Fibroblast of skin of left biceps (primary cell): ENCODE data around the gene SRA1.
"Not testable (repeated sequence)": the region's sequence is repeated elsewhere in the genome, so short reads cannot be mapped to it uniquely, and the experiment has no call there.

Experiments
- DNase-seq, 2 experiments: peaks; one replicate each; pipeline ENCODE4 v3.0.0-alpha.2; 2013; ENCODE audit warnings: low read depth in 2 of 2

The SRA1 gene

DNA sequence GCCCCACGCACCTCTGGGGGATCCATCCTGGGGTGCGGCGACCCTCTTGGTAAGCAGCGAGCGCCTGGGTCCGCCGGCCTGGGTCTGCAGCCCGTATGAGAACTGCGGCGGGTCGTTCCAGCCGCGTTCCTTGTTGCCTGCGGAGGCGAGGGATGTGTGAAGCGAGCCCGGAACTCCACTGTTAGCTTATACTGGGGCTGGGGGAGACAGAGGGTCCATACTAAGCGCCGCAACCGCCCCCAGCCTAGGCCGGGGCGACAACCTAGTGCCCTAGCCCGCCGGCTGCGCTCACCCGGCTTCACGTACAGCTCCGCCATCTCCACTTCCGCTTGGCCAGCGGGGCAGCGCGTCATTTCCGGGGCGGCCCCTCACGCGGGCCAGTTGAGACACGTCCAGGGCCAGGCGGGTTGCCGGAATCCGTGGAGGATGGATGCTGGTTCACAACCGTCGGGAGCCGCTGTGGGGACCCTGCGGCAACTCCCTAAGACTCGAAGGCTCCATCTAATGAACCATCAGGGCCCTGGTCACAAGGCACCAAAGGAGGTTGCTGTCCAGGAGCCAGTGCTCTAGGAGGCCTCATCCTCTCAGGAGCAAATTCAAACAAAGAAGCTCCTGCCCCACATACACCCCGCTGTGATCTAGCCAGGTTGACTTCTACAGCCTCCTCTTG, at the start of gene SRA1:
TSS of gene SRA1 (minus strand) at position 338 of the 670 bp plus-strand sequence. CDS start at position 317, 21 bp downstream.
- peak; percentile 56 to 59 for DNase-seq

DNA sequence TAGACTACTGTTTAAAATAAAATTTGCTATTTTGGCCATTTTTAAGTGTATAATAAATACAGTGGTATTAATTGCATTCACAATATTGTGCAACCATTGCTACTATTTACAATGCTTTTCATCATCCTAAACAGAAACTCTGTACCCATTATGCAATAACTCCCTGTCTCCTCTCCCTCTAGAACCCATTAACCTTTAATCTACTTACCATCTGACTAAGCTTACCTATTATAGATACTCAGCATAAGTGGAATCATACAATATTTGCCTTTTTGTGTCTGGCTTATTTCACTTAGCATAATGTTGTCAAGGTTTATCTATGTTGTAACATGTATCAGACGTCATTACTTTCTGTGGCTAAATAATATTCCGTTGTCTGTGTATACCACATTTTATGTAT, 49.8 kb upstream of the SRA1 start:
- DNase-seq = no peak

DNA sequence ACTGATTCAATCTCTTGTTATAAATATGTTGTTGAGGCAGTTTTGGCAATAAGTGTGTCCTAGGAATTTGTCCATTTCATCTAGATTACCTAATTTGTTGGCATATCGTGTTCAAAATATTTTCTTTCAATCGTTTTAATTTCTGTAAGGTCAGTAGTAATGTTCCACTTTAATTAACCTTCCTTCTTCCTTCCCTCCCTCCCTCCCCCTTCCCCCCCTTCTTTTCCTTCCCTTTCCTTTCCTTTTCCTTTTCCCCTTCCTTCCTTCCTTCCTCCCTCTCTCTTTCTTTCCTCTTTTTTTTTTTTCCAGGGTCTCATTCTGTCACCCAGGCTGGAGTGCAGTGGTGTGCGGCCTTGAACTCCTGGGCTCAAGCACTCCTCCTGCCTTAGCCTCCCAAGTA, 48.6 kb upstream of the SRA1 start:
- no peak for DNase-seq

DNA sequence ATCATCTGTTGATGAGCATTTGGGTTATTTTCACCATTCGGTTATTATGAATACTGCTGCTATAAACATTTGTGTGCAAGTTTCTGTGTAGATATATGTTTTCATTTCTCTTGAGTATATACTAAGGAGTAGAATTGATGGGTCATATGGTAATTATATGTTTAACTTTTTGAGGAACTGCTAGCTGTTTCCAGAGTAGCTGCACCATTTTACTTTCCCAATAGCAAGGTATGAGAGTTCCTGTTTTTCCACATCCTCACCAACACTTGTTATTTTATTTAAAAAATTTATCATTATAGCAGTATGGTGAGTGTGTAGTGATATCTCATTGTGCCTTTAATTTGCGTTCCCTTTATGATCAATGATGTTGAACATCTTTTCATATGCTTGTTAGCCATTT, 46.5 kb upstream of the SRA1 start:
- no peak for DNase-seq

DNA sequence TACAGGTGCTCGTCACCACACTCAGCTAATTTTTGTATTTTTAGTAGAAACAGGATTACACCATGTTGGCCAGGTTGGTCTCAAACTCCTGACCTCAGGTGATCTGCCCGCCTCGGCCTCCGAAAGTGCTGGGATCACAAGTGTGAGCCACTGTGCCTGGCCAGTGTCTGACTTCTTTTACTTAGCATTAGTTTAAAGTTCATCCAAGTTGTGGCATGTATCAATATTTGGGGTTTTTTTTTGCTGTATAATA, 46.1 kb upstream of the SRA1 start:
- DNase-seq = not testable (repeated sequence)

DNA sequence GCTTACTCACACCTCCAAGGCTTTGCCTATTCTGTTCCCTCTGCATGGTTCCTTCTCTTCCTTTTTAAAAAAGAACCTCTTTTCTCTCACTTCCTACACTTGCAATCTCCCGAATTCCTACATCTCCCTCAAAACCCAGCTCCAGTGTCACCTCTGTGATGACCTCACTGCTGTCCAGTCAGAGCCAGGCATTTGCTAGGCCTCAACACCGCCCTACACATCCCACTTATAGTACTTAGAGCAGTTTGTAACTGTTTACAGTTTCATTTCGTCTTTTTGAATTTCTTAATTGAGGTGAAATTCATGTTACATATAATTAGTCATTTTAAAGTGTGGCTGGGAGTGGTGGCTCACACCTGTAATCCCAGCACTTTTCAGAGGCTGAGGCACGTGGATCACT, 44.9 kb upstream of the SRA1 start:
- DNase-seq = no peak

DNA sequence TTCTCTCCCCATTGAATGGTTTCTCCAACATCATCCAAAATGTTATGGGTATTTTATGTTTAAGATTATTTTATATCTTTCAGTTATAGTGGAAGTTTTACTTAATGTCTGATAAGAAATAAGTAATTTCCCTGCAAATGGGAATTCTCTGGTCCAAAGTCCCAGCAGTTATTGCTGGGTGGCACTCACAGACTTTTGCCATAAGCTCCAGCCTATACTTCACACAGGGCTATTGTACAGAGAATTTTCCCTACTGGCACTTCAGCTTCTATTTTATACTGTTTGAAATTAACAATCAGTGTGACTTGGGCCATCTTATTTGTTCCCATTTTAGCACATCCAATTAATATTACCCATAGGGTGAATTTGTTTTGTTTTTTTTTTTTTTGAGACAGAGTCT, 42.8 kb upstream of the SRA1 start:
- no peak for DNase-seq

DNA sequence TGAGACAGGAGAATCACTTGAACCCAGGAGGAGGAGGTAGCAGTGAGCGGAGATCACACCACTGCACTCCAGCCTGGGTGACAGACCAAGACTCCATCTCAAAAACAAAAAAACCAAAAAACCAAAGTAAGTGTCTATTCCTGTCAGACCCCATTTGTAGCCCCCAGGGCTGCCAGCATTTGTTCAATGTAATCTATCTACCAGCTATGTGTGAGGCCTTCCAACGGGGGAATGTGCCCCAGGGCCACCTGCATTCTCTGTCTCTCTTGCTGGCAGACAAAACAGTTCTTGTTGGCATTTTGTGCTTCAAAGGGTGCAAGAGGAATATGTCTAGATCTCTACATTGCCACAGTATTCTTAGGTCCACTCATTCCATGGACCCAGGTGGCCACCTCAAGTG, 41.6 kb upstream of the SRA1 start:
- DNase-seq = no peak

DNA sequence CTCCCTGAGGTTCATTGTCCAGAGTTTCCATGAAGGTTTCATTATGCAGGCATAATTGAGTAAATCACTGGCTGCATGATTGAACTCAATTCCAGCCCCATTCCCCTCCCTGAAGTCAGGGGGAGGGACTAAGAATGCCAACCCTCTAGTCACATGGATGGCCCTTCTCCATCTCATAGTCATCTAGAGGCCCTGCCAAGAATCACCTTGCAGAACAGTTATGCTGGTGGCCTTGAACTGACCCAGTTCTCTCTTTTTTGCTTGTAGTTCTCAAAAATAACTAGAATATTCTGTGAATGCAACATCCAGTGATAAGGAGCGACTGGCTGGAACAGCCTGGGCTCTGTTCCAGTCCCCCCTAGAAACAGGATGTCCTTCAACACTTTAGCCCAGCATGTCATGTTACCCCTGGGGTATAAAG, 39.1 kb upstream of the SRA1 start:
- DNase-seq = no peak

DNA sequence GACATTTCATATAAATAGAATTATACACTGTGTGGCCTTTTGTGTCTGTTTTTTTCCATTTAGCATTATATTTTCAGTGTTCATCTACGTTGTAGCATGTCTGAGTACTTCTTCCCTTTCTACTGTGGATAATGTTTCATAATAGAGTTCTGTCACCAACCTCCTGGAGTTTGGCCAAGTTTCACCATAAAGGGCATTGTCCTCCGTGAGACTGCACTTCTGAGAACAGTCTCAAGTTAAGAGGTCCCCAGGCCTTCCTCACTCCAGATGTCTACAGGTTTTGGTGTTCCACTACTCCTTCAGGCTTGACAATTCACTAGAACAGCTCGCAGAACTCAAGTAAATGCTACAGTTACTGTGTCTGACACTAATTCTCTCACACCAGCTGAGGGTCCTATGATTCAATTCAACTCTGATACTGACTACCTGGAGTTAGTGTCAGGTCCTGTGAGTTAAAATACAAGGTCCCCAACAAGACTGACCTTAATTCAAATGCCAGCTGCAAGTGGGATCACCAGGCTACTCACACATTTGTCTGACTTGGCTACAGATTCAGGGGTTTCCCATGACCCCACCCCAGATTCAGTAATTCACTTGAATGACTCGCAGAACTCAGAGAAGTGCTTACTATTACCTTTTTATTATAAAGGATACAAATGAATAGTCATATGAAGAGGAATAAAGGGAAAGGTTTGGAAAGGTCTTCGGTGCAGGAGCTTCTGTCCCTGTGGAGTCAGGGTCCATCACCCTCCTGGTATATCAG, 38.4 kb upstream of the SRA1 start:
- no peak for DNase-seq

DNA sequence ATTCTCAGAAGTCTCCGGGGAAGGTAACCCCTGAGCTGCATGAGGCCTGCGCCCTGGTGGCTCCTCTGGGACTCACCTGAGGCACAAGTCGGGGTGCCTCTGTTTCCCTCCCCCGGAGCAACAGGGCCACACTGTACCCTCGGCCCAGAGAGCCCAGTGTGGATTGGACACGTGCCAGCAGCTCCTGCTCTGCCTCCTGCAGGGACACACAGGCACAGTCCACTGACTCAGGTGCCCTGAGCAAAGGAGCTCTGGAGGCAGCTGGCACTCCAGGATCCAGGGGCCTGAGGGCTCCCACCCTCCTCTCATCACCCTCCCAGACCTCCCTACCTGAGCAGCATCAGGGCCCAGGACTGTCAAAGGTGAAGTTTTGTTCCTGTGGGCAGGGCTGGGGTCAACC, 36.9 kb upstream of the SRA1 start:
- DNase-seq = no peak

DNA sequence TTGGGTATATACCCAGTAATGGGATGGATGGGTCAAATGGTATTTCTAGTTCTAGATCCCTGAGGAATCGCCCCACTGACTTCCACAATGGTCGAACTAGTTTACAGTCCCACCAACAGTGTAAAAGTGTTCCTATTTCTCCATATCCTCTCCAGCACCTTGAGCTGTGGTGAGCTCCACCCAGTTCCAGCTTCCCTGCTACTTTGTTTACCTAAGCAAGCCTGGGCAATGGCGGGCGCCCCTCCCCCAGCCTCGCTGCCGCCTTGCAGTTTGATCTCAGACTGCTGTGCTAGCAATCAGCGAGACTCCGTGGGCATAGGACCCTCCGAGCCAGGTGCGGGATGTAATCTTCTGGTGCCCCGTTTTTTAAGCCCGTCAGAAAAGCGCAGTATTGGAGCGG, 35.8 kb upstream of the SRA1 start:
- not testable (repeated sequence) for DNase-seq

DNA sequence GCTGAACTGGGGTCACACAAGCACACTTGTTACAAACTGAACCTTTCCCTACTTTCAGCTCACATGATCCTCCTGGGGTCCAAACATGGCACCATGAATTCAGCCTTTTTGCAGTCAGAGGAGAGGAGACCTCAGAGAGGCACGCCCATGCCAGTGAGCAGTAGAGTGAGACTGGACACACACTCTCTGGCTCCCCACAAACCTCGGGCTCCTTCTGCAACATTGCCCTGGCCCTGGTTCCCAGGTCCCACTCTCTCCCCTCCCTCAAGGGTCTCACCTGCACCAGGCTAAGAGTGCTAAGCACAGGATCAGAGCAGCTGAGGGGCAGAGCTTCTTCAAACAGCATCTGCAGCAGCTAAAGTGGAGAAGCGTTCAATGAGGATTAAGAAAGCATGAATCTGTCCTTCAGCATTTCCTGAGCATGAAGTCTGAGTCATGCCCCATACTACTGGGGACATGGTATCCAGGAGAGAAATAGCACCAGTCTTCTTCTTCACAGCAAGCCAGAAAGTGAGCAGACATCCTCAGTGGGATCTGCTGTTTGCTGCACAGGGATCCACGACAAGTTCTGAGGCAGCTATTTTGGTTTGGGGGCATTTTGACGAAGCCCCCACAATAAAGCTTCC, 34.6 kb upstream of the SRA1 start:
- DNase-seq = no peak

DNA sequence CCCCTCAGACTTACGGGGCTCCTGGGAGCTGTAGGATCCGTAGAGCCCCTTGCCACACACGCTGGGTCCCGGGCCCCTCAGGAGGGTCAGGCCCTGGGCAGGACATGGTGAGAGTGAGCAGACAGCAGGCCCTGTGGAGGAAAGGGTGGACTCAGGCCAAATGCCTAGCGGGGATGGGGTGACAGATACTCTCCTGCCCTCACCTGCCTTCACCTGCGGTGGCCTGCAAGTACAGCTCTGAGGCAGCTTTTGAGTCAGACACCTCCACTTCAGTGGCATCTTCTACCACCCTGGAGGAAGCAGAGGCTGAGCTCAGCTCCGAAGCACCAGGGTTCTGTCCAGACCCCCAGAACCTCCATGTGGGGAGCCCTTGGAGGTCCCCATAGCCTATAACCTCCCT, 33.6 kb upstream of the SRA1 start:
- DNase-seq = no peak

DNA sequence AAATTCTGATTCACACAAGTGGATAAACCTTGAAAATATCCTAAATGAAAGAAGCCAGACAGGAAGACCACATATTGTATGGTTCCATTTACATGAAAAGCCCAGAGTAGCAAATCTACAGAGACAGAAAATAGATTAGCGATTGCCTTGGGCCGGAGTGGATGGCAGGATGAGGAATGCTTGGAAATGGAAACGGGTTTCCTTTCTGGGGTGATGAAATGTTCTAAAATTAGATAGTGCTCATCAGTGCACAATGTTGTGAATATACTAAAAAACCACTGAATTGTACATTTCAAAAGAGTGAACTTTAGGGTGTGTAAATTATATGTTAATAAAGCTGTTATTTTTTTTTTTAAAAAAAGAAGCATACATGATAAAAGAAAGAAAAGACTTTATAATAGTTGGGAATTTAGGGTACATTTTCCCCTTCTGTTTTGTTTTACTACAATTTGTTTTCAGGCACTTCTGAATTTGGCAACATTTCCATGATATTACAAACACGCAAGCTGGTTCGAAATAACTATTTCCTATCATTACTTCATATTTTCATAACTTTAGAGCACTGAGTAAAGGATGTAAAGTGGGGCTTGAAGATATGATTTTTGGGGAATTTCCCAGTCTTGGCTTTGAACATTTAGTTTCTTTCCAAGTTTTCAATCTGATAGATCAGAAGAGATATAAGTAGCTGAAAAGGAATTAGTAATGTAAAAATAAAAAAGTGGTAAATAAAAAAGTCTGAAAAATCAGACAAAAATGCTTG, 31.2 kb upstream of the SRA1 start:
- no peak for DNase-seq

DNA sequence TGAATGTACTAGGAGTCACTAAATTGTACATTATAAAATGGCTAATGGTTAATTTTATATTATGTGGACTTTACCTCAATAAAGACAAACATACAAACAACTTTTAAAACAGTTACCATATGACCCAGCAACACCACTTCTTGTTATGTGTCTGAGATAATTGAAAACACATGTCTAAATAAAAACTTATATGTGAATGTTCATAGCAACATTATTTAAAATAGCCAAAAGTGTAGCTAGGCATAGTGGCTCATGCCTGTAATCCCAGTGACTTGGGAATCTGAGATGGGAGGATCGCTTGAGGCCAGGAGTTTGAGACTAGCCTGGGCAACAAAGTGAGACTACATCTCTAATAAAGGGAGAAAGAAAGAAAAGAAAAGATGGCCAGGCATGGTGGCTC, 30.2 kb upstream of the SRA1 start:
- no peak for DNase-seq

DNA sequence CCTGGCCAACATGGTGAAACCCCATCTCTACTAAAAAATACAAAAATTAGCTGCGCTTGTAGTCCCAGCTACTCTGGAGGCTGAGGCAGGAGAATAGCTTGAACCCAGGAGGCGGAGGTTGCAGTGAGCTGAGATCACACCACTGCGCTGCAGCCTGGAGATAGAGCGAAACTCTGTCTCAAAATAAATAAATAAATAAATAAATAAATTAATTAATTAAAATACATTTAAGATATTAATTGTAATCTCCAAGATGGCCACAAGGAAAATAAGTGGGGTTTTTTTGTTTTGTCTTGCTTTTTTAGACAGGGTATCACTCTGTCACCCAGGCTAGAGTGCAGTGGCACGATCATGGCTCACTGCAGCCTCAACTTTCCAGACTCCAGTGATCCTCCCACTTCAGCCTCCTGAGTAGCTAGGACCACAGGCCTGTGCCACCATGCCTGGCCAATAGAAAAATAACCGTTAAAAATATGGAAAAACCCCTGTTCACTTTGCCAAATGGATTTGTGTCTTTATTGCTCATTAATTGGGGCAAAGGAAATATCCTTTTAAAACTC, 22.0 kb upstream of the SRA1 start:
- not testable (repeated sequence) for DNase-seq

DNA sequence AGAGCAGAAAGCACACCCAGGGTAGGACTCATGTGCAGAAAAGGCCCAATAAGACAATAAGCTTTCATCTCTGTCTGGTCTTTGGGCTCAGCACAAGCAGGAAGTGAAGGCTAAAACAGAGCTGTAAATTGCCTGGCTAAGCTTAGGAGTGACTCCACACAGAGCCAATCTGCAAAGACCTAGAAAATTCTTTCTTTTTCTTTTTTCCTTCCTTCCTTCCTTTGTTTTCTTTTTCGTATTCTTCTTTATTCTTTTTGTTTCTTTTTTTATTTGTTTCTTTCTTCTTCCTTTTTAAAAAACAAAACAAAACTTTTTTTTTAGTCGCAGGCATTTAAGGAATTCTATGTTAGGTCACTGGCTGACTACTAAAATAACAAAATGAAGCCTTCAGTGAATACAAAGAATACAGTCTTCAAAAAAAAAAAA, 19.5 kb upstream of the SRA1 start:
- DNase-seq = no peak

DNA sequence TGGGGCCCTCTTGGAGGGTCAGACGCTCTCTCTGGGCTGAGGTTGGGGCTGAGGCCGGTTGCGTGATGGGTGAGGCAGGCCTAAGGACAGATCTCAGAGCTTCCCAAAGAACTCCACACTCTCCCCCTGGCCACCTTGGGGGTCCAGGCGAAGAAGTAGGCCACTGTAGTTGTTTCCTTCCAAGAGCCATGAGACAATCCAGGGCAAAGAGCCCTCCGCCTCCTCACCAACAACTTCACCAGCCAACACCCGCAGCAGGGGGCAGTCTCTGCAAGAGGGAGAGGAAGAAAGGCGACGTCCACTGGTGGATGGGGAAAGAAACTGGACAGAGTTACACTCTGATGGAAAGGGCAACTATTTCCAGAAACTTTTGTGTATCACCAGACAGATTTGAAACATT, 18.0 kb upstream of the SRA1 start:
- DNase-seq = no peak

DNA sequence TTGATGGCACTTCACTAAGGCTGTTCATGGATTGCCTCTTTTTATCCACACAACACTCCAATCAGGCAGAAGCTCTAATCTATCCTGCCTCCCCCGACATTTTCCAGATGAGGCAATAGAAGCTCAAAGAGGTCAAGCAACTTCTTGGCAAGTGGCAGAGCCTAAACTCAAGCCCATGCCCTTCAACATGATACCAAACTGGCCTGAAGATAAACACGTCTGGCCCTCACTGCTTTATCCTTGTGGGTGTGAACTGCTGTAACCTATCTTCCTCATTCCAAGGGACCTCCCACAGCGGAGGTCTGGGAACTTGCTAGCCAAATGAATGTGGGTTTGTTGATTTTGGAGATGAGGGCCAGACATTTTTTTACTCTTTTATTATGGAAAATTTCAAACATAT, 16.9 kb upstream of the SRA1 start:
- no peak for DNase-seq

DNA sequence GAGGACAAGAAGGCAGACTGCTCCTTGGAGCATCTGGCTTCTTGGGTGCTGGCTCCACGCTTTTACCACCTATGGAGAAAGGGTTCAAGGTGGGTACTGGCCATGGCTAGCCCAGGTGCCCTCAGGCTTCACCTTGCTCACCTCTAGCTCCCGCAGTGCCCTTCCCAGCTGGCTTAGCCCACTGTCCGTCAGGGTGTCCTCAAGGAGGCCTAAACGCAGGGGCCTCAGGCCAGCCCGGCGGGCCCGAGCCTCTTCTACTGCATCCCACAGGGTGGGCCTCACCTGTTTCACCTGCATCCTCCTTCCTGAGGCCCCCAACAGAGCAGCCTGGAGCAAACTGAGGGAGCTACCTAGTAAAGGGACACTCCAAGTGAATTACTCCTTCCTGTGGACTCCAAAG, 16.4 kb upstream of the SRA1 start:
- no peak for DNase-seq

DNA sequence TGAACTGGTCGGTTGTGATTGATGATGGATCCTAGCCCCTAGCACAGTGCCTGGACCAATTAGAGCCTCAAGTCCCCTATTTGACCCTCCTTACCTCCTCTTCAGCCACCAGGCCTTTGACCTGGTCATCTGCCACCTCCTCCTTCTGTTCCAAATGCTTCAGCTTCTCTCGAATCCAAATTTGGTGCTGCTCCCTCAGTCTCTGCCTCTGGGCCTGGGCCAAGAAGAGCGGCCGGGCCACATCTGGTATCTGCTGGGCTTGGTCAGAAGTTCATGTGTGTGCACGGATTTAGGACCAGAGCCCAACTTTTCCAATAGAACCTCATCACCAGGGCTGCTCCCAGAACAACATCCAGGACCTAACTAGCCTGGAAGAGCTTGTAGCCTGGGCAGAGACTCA, 13.8 kb upstream of the SRA1 start:
- no peak for DNase-seq
